Skin epidermis (tissue), 12 donors: ENCODE data around the gene ABHD2.
A peak's percentile ranks its signal among the peaks of the same experiment; 100 is the strongest.

ENCODE experiments used
- H3K27ac ChIP-seq, 21 experiments: fragments of 200-600 bp; sonication (generic) in 11 of 21; one replicate each; pipeline ENCODE4 v1.5.0; 2020; ENCODE audit warnings: mild to moderate bottlenecking in 3 of 21, inconsistent platforms in 2 of 21, moderate library complexity in 2 of 21
- H3K4me3 ChIP-seq, 7 experiments: fragments of 200-600 bp; sonication (generic) in 2 of 7; one replicate each; pipeline ENCODE4 v1.5.0; 2020; ENCODE audit warnings: inconsistent platforms in 2 of 7, mild to moderate bottlenecking in 2 of 7, moderate library complexity in 1 of 7

ABHD2 gene

GRCh38 chr15:89177633-89178306, 89.5 kb downstream of the ABHD2 start:
- Histone ChIP-seq H3K4me3 (no peak overlapping the region), H3K27ac (peak overlapping the region in 9 of 21 experiments; percentile 3 to 36 (median 22))

GRCh38 chr15:89178307-89178977, 90.2 kb downstream of the ABHD2 start:
- H3K27ac ChIP-seq: peak overlapping the region in 2 of 21 experiments; percentile 3 to 42

DNA sequence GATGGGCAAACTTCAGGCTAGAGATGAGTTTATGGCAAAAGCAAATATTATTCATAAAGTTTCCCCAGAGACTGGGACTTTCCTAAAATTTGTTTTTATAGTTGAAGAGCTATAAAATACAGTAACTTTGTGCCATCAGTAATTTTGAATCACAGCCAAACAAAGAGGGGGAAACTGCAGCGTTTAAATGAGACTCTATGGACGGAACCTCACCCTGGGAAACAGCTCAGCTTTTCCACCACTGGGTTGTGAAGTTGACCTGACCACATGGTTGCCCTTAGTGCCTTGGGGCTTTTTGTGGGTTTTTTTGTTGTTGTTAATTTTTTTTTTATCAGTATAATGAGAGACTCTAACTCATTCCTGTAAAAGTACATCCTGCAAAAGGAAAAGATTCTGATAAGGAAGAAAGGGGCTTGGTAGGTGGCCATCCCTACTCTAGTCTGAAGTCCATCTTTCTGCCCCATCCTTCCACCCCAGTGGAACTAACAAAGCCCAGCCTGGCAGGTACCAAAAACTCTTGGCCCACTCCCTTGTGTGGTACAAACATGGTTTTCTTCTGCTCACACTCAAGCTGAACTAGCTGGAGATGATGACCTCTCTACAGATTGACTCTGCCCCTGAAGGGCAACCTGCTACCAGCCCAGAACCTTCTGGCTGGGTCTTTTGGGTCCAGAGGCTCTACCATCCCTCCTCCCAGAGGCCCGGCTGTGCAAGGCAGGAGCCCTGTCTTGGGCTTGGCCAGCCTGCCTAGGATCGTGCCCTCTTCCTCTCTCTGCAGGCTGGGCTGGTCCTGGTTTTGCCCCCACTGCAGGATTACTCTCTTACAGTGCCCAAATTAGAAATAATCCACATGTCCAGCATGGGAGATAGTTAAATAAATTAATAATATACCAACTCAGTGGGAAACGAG, 92.0 kb downstream of the ABHD2 start:
- Histone ChIP-seq H3K4me3 (no peak overlapping the region), H3K27ac (peak overlapping the region in 3 of 21 experiments; percentile 29 to 52 (median 42))

More at GRCh38 chr15:89178307-89178977, 90.2 kb downstream of the ABHD2 start:
- H3K4me3 ChIP-seq: no peak overlapping the region

DNA sequence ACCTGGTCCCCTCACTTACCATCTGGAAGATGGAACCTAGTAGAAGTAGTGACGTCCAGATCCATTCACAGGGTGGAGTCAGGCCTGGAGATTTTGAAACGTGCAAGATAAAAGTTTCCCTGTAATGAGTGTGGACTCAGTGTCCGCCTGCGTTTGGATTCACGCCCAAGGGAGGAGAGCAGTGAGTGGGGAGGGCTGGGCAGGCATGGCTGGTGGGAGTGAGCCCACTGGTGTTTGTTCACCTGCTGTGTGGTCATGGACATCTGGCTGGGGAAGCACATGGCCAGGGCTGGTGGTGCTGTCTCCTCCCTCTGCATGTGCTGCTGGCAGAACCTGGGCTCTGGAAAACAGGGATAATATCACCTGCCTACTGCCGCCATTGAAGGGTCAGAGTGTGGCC, 96.1 kb downstream of the ABHD2 start:
- Histone ChIP-seq H3K27ac (no peak overlapping the region), H3K4me3 (no peak overlapping the region)

DNA sequence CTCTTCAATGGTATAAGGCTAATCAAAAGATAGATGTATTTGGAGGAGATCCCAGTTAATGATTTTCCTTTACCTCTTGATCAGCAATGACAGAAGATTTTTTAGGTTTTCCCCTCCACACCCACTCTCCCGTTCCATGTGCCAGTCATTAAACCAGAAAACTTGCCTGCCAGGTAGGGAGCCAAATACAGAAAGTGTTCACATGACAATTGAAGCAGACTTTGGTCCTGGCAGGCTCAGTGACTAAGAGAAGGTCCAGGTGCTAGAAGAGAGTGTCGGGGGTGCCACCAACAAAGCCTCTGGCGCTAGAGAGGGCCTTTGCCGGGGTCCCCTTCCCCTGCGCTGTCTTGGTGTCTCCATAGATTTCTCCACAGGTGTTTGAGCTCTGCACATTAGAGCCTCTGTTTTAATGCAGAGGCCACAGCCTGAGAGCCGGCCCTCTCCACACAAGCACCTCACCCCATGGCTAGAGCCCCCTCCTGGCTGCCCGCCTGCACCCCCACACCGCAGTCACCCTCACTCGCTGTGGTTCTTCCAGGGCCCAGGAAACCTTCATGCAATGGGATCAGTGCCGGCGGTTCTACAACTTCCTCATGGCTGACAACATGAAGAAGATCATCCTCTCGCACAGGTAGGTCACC, 96.8 kb downstream of the ABHD2 start:
- H3K4me3 ChIP-seq: no peak overlapping the region
- H3K27ac ChIP-seq: no peak overlapping the region

GRCh38 chr15:89186803-89187202, 98.5 kb downstream of the ABHD2 start:
- H3K27ac ChIP-seq: no peak overlapping the region
- H3K4me3 ChIP-seq: no peak overlapping the region

DNA sequence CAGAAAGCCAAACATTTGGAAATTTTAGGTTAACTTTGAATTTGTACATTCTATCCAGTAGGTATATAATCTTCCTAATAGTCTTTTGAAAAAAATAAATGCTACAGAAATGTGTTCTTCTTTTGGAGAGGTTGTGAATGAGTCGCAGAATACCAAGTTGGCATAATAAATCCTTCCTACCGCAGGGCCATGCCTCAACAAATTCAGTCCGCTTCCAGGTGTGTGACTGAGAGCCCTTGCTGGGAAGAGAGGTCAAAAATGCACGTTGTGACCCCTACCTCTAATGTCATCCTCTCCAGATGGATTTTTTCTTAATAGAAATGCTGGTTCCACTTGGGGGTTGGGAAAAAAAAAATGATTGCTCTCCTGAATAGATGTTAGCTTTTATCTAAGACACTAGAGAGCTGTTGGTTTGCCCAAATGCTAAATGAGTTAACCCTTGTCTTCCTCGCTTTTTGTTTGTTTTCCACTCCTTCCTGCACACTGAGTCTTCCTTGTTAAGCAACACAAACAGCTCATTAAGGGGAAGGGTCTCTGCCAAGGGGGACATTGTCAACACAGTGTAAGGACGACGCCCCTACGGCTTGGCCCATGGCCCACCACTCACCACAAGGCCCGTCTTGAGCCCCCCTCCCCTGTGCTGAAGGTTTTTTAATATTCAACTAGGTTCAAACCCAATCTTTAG, 99.2 kb downstream of the ABHD2 start:
- Histone ChIP-seq H3K4me3 (no peak overlapping the region), H3K27ac (no peak overlapping the region)

DNA sequence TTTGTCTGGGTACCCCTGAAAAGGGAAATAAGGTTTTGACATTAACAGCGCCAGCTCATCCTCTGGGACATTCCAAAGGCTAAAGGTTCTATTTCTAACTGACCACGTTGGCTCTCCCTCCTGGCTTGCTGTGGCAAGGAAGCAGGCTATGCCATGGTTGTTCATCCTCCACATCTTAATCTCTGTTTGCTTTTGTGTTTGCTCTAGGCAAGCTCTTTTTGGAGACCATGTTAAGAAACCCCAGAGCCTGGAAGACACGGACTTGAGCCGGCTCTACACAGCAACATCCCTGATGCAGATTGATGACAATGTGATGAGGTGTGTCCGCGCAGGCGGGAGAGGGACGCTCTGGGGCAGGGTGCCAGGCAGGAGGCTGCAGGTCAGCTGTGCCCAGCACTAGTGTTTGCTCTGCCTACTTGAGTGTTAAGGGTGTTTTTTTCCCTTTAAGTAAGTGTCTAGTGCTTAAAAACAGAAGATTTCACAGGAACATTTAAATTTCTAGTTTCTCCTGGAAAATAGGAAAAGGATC, 99.8 kb downstream of the ABHD2 start:
- H3K4me3 ChIP-seq: no peak overlapping the region
- H3K27ac ChIP-seq: no peak overlapping the region

GRCh38 chr15:89192136-89192535, 103.9 kb downstream of the ABHD2 start:
- Histone ChIP-seq H3K4me3 (no peak overlapping the region), H3K27ac (no peak overlapping the region)

GRCh38 chr15:89192766-89193165, 104.5 kb downstream of the ABHD2 start:
- no peak overlapping the region for H3K4me3 ChIP-seq

GRCh38 chr15:89194608-89195007, 106.4 kb downstream of the ABHD2 start:
- peak overlapping the region in 1 of 21 experiments; percentile 25 for H3K27ac ChIP-seq
- no peak overlapping the region for H3K4me3 ChIP-seq

More at GRCh38 chr15:89192766-89193165, 104.5 kb downstream of the ABHD2 start:
- H3K27ac ChIP-seq: no peak overlapping the region

- Histone ChIP-seq H3K4me3 (no peak overlapping the region), H3K27ac (peak overlapping the region in 6 of 21 experiments; percentile 4 to 57 (median 50))
Measured at GRCh38 chr15:89195836-89196235, 107.6 kb downstream of the ABHD2 start.

- Histone ChIP-seq H3K4me3 (no peak overlapping the region), H3K27ac (peak overlapping the region in 5 of 21 experiments; percentile 31 to 57 (median 52))
Measured at GRCh38 chr15:89196241-89196640, 108.0 kb downstream of the ABHD2 start.

GRCh38 chr15:89196994-89197393, 108.7 kb downstream of the ABHD2 start:
- Histone ChIP-seq H3K4me3 (no peak overlapping the region), H3K27ac (peak overlapping the region in 12 of 21 experiments; percentile 18 to 71 (median 34))

GRCh38 chr15:89197503-89197971, 109.3 kb downstream of the ABHD2 start:
- H3K27ac ChIP-seq: peak overlapping the region in 14 of 21 experiments; percentile 8 to 71 (median 30)
- H3K4me3 ChIP-seq: no peak overlapping the region

DNA sequence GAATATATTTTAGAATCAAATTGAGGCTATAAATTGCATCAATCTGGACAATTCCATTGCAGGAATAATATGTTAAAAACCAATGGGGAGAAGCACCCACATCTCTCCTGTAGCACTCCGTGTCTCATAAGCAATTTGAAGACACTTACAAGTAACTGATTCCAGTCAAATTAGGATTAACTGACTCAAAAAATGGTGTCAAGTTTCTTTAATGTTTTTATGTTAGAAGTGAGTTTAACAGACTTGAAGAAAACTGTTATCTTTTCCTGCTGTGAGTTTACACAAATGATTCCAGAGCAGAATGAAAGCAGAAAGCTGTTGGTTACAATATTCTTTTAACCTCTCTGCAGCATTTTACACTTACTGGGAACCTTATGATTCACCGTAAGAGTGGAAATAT, 109.9 kb downstream of the ABHD2 start:
- no peak overlapping the region for H3K4me3 ChIP-seq
- H3K27ac ChIP-seq: peak overlapping the region in 6 of 21 experiments; percentile 8 to 75 (median 32)

- Histone ChIP-seq H3K4me3 (no peak overlapping the region), H3K27ac (peak overlapping the region in 5 of 21 experiments; percentile 6 to 75 (median 33))
Measured at GRCh38 chr15:89198934-89199333, 110.7 kb downstream of the ABHD2 start.

DNA sequence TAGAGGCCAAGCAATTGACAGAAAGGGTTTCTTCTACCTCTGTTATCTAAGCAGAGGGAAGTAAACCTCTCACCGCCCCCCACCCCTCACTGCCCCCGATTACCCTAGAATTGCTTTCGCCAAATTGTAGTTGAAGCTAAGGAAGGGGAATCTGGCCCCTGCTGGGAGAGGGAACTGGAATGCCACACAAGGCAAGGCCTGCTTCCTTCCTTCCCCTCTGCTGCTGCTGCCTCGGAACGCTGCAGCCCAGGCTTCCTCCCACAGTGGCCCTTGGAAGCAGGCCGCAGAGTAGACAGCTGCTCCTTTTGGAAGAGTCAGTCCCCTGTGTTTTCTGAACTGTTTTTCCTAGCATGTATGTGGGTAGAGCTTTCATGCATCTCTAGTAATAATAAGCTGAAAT, 111.5 kb downstream of the ABHD2 start:
- Histone ChIP-seq H3K27ac (peak overlapping the region in 6 of 21 experiments; percentile 8 to 65 (median 38)), H3K4me3 (no peak overlapping the region)

DNA sequence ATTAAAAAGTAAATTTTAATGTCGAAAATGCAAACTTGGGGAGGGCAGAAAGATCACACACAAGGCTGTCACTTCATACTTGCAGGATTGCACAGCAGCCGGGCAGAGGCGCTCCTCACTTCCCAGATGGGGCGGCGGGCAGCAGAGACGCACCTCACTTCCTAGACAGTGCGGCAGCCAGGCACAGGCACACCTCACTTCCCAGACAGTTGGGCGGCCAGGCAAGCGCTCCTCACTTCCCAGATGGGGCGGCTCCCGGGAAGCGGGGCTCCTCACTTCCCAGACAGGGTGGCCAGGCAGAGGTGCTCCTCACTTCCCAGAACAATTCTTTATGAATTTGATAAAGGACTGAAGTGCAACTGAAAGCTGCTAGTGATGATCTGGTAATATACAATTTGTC, 111.9 kb downstream of the ABHD2 start:
- no peak overlapping the region for H3K4me3 ChIP-seq
- peak overlapping the region in 4 of 21 experiments; percentile 14 to 61 (median 44) for H3K27ac ChIP-seq
